H1 (cell line): ENCODE results near the gene RHOH.

Source experiments
- POLR2A ChIP-seq, 2 experiments: IDR thresholded peaks; 1 replicate in 1 of 2; 2 replicates in 1 of 2; pipeline ENCODE4 v1.6.1; 2011; ENCODE audit warnings: low read depth in 2 of 2, low read length in 2 of 2, mild to moderate bottlenecking in 2 of 2; ENCODE audit errors: control extremely low read depth in 1 of 2
- POLR2AphosphoS5 ChIP-seq: IDR thresholded peaks from 2 replicates; pipeline ENCODE4 v1.6.1; 2011; ENCODE audit warnings: low read depth, low read length
- RAD21 ChIP-seq, 2 experiments: IDR thresholded peaks in 1 of 2; conservative IDR thresholded peaks in 1 of 2; 2 replicates each; pipeline ENCODE4 v1.6.1; 2011; ENCODE audit warnings: low read depth in 2 of 2, low read length in 2 of 2, improper control_type of control experiment in 1 of 2, inconsistent platforms in 1 of 2, mild to moderate bottlenecking in 1 of 2, moderate library complexity in 1 of 2
- SP1 ChIP-seq: IDR thresholded peaks from 2 replicates; pipeline ENCODE4 v1.6.1; 2011; ENCODE audit warnings: low read depth, low read length
- SUZ12 ChIP-seq: fragments of 200-600 bp; sonication (generic); IDR thresholded peaks from 2 replicates; pipeline ENCODE4 v1.6.1; 2012; ENCODE audit warnings: mild to moderate bottlenecking, inconsistent platforms, low read length, moderate library complexity, mixed read lengths
- TAF1 ChIP-seq: IDR thresholded peaks from 2 replicates; pipeline ENCODE4 v1.6.1; 2011; ENCODE audit warnings: mild to moderate bottlenecking, low read depth, low read length
- ZNF274 ChIP-seq: IDR thresholded peaks from 2 replicates; pipeline ENCODE4 v1.7.0; 2012; ENCODE audit warnings: low read length, borderline replicate concordance; ENCODE audit errors: extremely low read depth
- TF ChIP-seq, protein P1 (sequence below), 3 experiments: IDR thresholded peaks; 1 replicate in 2 of 3; 2 replicates in 1 of 3; pipeline versions ENCODE4 v1.5.1 to v1.6.1; 2011; ENCODE audit warnings: low read length in 3 of 3, mild to moderate bottlenecking in 3 of 3, inconsistent platforms in 2 of 3, low read depth in 1 of 3, moderate library complexity in 1 of 3; ENCODE audit not compliant: insufficient read depth in 1 of 3; ENCODE audit errors: control extremely low read depth in 1 of 3

DNA sequence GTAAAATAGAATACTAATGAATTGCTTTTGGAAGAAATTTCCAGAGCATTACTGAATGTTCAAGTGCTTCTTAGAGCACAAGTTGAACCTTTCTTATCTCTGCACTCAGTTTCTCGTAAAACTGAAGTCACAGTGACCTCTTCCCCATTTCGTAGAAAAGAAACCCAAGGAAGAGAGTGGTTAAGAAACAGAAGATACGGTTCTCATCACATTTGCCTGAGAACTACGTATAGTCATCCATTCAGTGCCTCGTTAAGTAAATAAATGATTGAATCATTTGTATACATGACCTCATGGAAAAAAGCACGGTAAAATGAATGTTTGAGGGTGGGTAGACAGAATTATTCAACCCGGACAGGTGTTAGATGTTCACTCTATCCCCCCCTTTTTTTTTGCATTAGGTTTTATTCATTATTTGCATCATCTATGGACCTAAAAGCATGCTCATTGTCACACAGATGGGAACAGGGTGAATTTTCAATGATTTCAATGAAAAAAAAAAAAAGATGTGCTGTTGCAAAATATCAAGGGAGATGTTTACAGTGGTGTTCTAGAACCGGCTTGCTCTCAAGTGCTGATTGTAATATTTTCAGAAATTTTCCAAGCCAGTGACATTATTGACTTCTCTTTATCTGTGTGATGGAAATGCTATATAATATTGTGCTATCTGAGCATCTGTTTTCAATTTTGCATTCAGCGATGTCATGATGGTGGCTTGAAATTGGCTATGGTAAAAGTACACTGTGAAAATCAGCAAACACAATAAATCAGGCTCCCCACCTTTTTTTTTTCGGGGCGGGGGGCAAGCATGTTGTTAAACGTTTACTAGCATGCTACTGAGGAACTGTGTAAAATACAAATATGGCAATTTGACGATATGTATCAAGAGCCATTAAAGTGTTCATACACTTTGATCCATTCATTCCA, 4.3 kb downstream of the RHOH start:
- TF ChIP-seq POLR2A (IDR thresholded peaks at IDR 0.05; ENCODE audit: control extremely low read depth in 1 of 2, low read depth in 2 of 2, low read length in 2 of 2) (no peak), SUZ12 (no peak), RAD21 (IDR thresholded peaks at IDR 0.05 in 1 of 2, conservative IDR thresholded peaks at IDR 0.05 in 1 of 2; ENCODE audit: low read depth in 2 of 2, low read length in 2 of 2) (no peak), ZNF274 (no peak), POLR2AphosphoS5 (no peak), SP1 (no peak), TAF1 (no peak)
- TF ChIP-seq, protein P1, sequence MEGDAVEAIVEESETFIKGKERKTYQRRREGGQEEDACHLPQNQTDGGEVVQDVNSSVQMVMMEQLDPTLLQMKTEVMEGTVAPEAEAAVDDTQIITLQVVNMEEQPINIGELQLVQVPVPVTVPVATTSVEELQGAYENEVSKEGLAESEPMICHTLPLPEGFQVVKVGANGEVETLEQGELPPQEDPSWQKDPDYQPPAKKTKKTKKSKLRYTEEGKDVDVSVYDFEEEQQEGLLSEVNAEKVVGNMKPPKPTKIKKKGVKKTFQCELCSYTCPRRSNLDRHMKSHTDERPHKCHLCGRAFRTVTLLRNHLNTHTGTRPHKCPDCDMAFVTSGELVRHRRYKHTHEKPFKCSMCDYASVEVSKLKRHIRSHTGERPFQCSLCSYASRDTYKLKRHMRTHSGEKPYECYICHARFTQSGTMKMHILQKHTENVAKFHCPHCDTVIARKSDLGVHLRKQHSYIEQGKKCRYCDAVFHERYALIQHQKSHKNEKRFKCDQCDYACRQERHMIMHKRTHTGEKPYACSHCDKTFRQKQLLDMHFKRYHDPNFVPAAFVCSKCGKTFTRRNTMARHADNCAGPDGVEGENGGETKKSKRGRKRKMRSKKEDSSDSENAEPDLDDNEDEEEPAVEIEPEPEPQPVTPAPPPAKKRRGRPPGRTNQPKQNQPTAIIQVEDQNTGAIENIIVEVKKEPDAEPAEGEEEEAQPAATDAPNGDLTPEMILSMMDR (IDR thresholded peaks at IDR 0.05; ENCODE audit: control extremely low read depth in 1 of 3, insufficient read depth in 1 of 3, low read depth in 1 of 3, low read length in 3 of 3) = no peak
